Smooth muscle cell (in vitro differentiated cells): ENCODE results near the gene ZNF662. TPM values are rescaled to one million over a fixed set of nuclear protein-coding genes. Genes with fewer than 3 reads are reported as not detected.

Experiments used
- DNase-seq: peaks from one replicate; lab custom pipeline; 2025; ENCODE audit not compliant: unreplicated experiment; lab: John Stamatoyannopoulos, UW
- H2AFZ ChIP-seq: fragments of 200-600 bp; sonication (generic); 2 replicates; pipeline ENCODE4 v1.6.0; 2016; ENCODE audit warnings: antibody characterized with exemption, low read depth, mild to moderate bottlenecking
- H3F3A ChIP-seq: fragments of 200-600 bp; sonication (generic); 2 replicates; pipeline ENCODE4 v1.6.0; 2017; ENCODE audit warnings: antibody characterized with exemption, low read depth
- H3K27ac ChIP-seq: fragments of 200-600 bp; sonication (generic); 2 replicates; pipeline ENCODE4 v1.5.1; 2016; ENCODE audit warnings: low read depth, mild to moderate bottlenecking
- H3K27me3 ChIP-seq: fragments of 200-600 bp; sonication (generic); 2 replicates; pipeline ENCODE4 v1.6.1; 2016; ENCODE audit warnings: low read depth, mild to moderate bottlenecking
- H3K36me3 ChIP-seq: fragments of 200-600 bp; sonication (generic); 2 replicates; pipeline ENCODE4 v1.5.1; 2016; ENCODE audit warnings: low read depth
- H3K4me1 ChIP-seq: fragments of 200-600 bp; sonication (generic); 2 replicates; pipeline ENCODE4 v1.5.1; 2016; ENCODE audit warnings: low read depth
- H3K4me2 ChIP-seq: fragments of 200-600 bp; sonication (generic); 2 replicates; pipeline ENCODE4 v1.6.0; 2016; ENCODE audit warnings: mild to moderate bottlenecking
- H3K4me3 ChIP-seq: fragments of 200-600 bp; sonication (generic); 2 replicates; pipeline ENCODE4 v1.5.1; 2016; ENCODE audit warnings: mild to moderate bottlenecking
- H3K79me2 ChIP-seq: fragments of 200-600 bp; sonication (generic); 2 replicates; pipeline ENCODE4 v1.6.0; 2016; ENCODE audit warnings: low read depth, mild to moderate bottlenecking
- H3K9ac ChIP-seq: fragments of 200-600 bp; sonication (generic); 2 replicates; pipeline ENCODE4 v1.6.0; 2016; ENCODE audit warnings: low read depth
- H3K9me3 ChIP-seq: fragments of 200-600 bp; sonication (generic); replicated peaks from 2 replicates; pipeline ENCODE4 v1.5.1; 2016; ENCODE audit warnings: low read depth
- H4K20me1 ChIP-seq: fragments of 200-600 bp; sonication (generic); 2 replicates; pipeline ENCODE4 v1.6.0; 2016; ENCODE audit warnings: low read depth
- CTCF ChIP-seq: fragments of 200-600 bp; sonication (generic); IDR thresholded peaks from 2 replicates; pipeline ENCODE4 v1.5.1; 2017; ENCODE audit warnings: borderline replicate concordance, mild to moderate bottlenecking, antibody characterized with exemption; ENCODE audit not compliant: insufficient read depth, poor library complexity, severe bottlenecking
- WGBS: methylation state at CpG from one replicate; pipeline ENCODE4 v1.1.7; 2016; ENCODE audit warnings: low lambda C conversion rate; 5-methylcytosine and 5-hydroxymethylcytosine counted together
- polyA plus RNA-seq: library from polyadenylated mRNA; unstranded; fragments of >200 nt; fragmentation: Nextera tagmentation; extraction: Ambion mirVana; gene quantifications from 2 replicates; pipeline ENCODE4 v1.2.1, GENCODE V29; 2016
- total RNA-seq: library from RNA; depleted of rRNA; stranded (reverse); fragments of >200 nt; gene quantifications from 2 replicates; pipeline ENCODE4 v1.2.3, GENCODE V29; 2014

The ZNF662 gene
- total and polyA plus RNA-seq, 2 experiments from 2014 or later: 1.6 TPM; not detected in 1

DNA sequence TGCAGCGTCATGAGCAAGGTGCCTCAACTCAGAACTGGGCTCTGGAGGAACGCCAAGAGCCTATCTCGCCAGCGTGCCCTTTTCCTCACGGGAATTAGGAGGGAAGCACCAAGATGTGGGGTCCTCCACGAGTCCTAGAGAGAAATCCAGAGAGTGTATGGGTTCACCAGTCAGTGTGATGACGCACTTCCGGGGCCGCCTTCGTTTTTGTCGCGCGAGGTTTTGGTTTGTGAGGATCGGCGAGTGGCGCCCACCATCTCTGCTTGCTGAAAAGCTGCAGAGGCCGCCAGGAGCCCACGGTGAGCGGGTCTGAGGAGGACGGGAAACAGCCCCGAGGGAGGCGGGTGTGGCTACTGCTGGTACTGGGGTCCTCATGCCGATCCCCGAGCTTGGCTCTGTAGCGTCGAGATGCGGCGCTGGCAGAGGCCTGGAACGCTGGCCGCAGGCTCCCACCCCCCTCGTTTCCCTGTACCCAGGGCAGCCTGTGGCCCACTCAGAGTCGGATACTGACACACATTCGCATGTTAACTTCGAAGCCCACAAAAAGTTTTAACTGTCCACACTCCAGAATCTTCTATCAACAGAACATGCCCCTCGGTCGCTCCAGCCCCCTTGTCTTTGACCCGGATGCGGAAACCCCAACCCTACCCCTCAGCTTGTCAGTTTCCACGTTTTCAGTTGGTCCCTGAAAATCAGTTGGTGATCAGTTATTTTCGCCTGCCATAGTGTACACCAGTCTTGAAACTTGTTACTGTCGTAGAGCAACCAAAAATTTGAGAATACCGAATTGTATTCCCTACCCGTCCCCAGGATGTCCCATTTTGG lies 30.4 kb downstream of the ZNF662 start:
- TF ChIP-seq CTCF: no peak
- Histone ChIP-seq H3K9ac (no peak overlapping the region), H2AFZ (no peak overlapping the region), H3F3A (no peaks in the 10 kb centered on the region), H3K9me3 (no peaks in the 10 kb centered on the region), H3K27ac (no peak overlapping the region), H3K4me2 (no peak overlapping the region), H3K27me3 (no peaks in the 10 kb centered on the region), H3K4me3 (no peak overlapping the region), H3K36me3 (no peaks in the 10 kb centered on the region), H3K79me2 (no peaks in the 10 kb centered on the region), H3K4me1 (peaks cover 4% of the 10 kb centered on the region), H4K20me1 (no peaks in the 10 kb centered on the region)
- no peak for DNase-seq
- 95% methylated on average over 42 of the region's 43 CpGs for WGBS

- H3K36me3 ChIP-seq: no peaks in the 10 kb centered on the region
- H3K9me3 ChIP-seq: no peaks in the 10 kb centered on the region
- H3K4me1 ChIP-seq: peaks cover 4% of the 10 kb centered on the region
- H3K9ac ChIP-seq: no peak overlapping the region
- no peak overlapping the region for H3K4me3 ChIP-seq
- TF ChIP-seq CTCF: no peak
- no peaks in the 10 kb centered on the region for H3K27me3 ChIP-seq
- H2AFZ ChIP-seq: no peak overlapping the region
- H4K20me1 ChIP-seq: no peaks in the 10 kb centered on the region
- H3F3A ChIP-seq: no peaks in the 10 kb centered on the region
- no peak overlapping the region for H3K4me2 ChIP-seq
- no peak for DNase-seq
- no peaks in the 10 kb centered on the region for H3K79me2 ChIP-seq
- WGBS: 96% methylated on average over 3 of the region's 3 CpGs
- no peak overlapping the region for H3K27ac ChIP-seq
Observed at GRCh38 chr3:42937334-42937733, 31.4 kb downstream of the ZNF662 start.

DNA sequence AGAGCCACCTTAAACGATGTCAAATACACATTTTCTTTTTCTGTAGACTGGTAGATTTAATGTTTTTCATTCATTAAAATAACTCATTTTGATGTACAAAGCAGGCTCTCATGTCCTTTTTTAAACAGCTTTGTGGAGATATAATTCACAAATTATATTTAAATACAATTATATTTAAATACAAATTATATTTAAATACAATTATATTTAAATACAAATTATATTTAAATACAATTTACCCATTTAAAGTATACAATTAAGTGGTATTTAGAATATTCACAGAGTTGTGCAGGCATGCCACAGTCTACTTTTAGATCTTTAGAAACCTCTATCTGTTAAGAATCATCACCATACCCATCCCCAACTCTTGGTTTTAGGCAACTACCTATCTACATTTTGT lies 36.8 kb downstream of the ZNF662 start:
- no peak overlapping the region for H3K4me3 ChIP-seq
- H3K4me2 ChIP-seq: no peak overlapping the region
- no peaks in the 10 kb centered on the region for H3K79me2 ChIP-seq
- no peaks in the 10 kb centered on the region for H4K20me1 ChIP-seq
- TF ChIP-seq CTCF: no peak
- 71% methylated on average over 1 of the region's 1 CpG for WGBS
- no peak overlapping the region for H2AFZ ChIP-seq
- no peaks in the 10 kb centered on the region for H3K9me3 ChIP-seq
- no peaks in the 10 kb centered on the region for H3K4me1 ChIP-seq
- no peak overlapping the region for H3K9ac ChIP-seq
- no peak overlapping the region for H3K27ac ChIP-seq
- no peaks in the 10 kb centered on the region for H3F3A ChIP-seq
- peaks cover 3% of the 10 kb centered on the region for H3K27me3 ChIP-seq
- no peak for DNase-seq
- H3K36me3 ChIP-seq: no peaks in the 10 kb centered on the region

DNA sequence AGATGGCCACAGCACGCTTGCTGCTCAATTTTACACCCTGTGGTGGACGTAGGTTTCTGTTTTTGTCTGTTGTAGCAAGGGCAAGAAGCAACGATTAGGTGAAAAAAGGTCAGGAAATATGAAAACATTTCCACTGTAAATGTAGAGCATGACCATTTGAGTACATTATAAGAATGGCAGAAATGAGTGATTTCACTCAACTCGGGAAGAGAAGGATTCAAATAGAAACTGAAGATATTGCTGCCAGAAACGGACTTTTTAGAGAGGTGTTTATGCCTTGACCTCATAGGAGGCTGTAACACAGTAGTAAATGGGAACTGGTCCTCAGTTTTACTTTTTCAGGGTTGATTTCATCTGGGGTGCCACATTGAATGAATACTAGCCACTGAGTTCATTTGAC lies 40.1 kb downstream of the ZNF662 start:
- Histone ChIP-seq H3F3A (no peaks in the 10 kb centered on the region), H3K9ac (no peak overlapping the region), H3K4me2 (no peak overlapping the region), H3K4me1 (no peaks in the 10 kb centered on the region), H3K79me2 (no peaks in the 10 kb centered on the region), H3K4me3 (no peak overlapping the region), H4K20me1 (no peaks in the 10 kb centered on the region), H3K36me3 (no peaks in the 10 kb centered on the region), H2AFZ (no peak overlapping the region), H3K27ac (no peak overlapping the region), H3K9me3 (no peaks in the 10 kb centered on the region), H3K27me3 (peaks cover 3% of the 10 kb centered on the region)
- no peak for DNase-seq
- 80% methylated on average over 5 of the region's 5 CpGs for WGBS
- no peak for TF ChIP-seq CTCF
